H1 (cell line): Measurements from ENCODE around the gene MOB2. TPM values are rescaled to one million over a fixed set of nuclear protein-coding genes. Genes with fewer than 3 reads are reported as not detected.

Source experiments
- KDM4A ChIP-seq: IDR thresholded peaks from one replicate; pipeline ENCODE4 v1.7.1; 2012; ENCODE audit warnings: low read depth, mild to moderate bottlenecking, moderate library complexity, low read length, inconsistent platforms; ENCODE audit not compliant: severe bottlenecking
- SIN3A ChIP-seq, 2 experiments: IDR thresholded peaks in 1 of 2; conservative IDR thresholded peaks in 1 of 2; 2 replicates each; pipeline ENCODE4 v1.6.1; 2011 to 2012; ENCODE audit warnings: low read length in 2 of 2, improper control_type of control experiment in 1 of 2, low read depth in 1 of 2, mild to moderate bottlenecking in 1 of 2
- TBP ChIP-seq: IDR thresholded peaks from 2 replicates; pipeline ENCODE4 v1.6.1; 2011; ENCODE audit warnings: low read depth, low read length, improper control_type of control experiment
- polyA plus RNA-seq, 7 experiments: library from polyadenylated mRNA; depleted of rRNA in 3 of 7; stranded (reverse) in 5 of 7; unstranded in 2 of 7; fragments of >200 nt in 5 of 7; fragments of 200-250 nt in 2 of 7; gene quantifications; 1 replicate in 5 of 7; 2 replicates in 1 of 7; 4 replicates in 1 of 7; pipeline versions ENCODE4 v1.2.1 to v1.2.3, GENCODE V29; 2011 to 2013; ENCODE audit warnings: missing spikeins in 2 of 7, mixed read lengths in 2 of 7
- total RNA-seq: library from RNA; stranded (reverse); fragmentation: NEBNext Ultra II Directional; extraction: Animal tissue kit (Norgen Biotek cat#: 25700); gene quantifications from 2 replicates; pipeline ENCODE4 v1.2.1, GENCODE V29; 2021

MOB2 gene
- total and polyA plus RNA-seq, 2 of the 8 experiments (the other 6 are each of a cell fraction or from before 2014, with no cell fraction given): 18.6 to 28.2 TPM

DNA sequence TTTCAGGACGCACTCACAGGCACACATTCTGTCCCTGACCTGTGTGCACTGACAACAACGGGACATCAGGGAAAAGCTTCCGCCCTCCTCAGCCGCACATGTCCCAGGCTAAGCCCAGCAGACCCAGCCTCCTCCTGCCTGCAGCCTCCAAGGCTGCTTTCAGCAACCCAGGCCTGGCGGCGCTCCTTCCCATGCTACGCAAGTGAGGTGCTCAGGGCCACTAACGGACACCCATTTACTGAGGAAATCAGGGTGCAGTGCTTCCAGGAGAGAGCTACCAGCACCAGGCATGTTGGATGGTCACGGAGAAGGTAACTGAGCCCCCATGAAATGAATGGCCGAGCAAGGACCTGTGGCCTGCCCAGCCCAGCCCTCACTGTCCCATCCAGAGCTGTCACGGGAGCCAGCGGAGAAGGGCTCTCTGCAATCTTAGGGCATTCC lies 6.9 kb downstream of the MOB2 start (continued):
- TF ChIP-seq SIN3A (conservative IDR thresholded peaks at IDR 0.05 in 1 of 2, IDR thresholded peaks at IDR 0.05 in 1 of 2; ENCODE audit: low read depth in 1 of 2, low read length in 2 of 2) (no peak), KDM4A (no peak), TBP (no peak)
- TF ChIP-seq, all 59 proteins: peak for 0
